Lung (tissue), 12 donors: Measurements from ENCODE around the gene TMEM11. TPM values are rescaled to one million over a fixed set of nuclear protein-coding genes. Genes with fewer than 3 reads are reported as not detected.

Experiments used
- ATAC-seq: fragments of 200-7000 bp; cut with Tn5 transposase; one replicate; pipeline ENCODE4 v1.9.1; 2020; ENCODE audit warnings: moderate number of reproducible peaks; ENCODE audit not compliant: insufficient read depth, low FRiP score
- DNase-seq, 3 donors: peaks; one replicate each; pipeline ENCODE4 v3.0.0-alpha.2; 2013 to 2017
- H3K27ac ChIP-seq, 2 donors: one replicate each; pipeline ENCODE4 v1.5.1; 2013; ENCODE audit warnings: mild to moderate bottlenecking in 2 of 2, moderate library complexity in 2 of 2, control low read depth in 1 of 2, inconsistent platforms in 1 of 2, low read depth in 1 of 2, low read length in 1 of 2
- H3K27me3 ChIP-seq, 3 donors: one replicate each; pipeline ENCODE4 v1.5.1; 2013; ENCODE audit warnings: low read length in 2 of 3; ENCODE audit not compliant: control insufficient read depth in 3 of 3, insufficient read depth in 3 of 3
- H3K36me3 ChIP-seq, 4 donors: one replicate each; pipeline ENCODE4 v1.5.1; 2013; ENCODE audit warnings: low read length in 4 of 4, mild to moderate bottlenecking in 1 of 4, moderate library complexity in 1 of 4; ENCODE audit not compliant: control insufficient read depth in 4 of 4, insufficient read depth in 4 of 4
- H3K4me1 ChIP-seq, 5 donors: one replicate each; pipeline ENCODE4 v1.5.1; 2013; ENCODE audit warnings: low read length in 5 of 5, mild to moderate bottlenecking in 2 of 5, moderate library complexity in 1 of 5; ENCODE audit not compliant: control insufficient read depth in 5 of 5, insufficient read depth in 5 of 5
- H3K4me3 ChIP-seq: one replicate; pipeline ENCODE4 v1.5.1; 2013; ENCODE audit warnings: mild to moderate bottlenecking, control low read depth, moderate library complexity
- H3K9ac ChIP-seq, 2 donors: one replicate each; pipeline ENCODE4 v1.5.1; 2013; ENCODE audit warnings: low read length in 2 of 2, control low read depth in 1 of 2; ENCODE audit not compliant: insufficient read depth in 1 of 2
- H3K9me3 ChIP-seq, 4 donors: one replicate each; pipeline ENCODE4 v1.5.1; 2013; ENCODE audit warnings: low read length in 3 of 4, mild to moderate bottlenecking in 1 of 4, moderate library complexity in 1 of 4; ENCODE audit not compliant: control insufficient read depth in 4 of 4, insufficient read depth in 3 of 4
- CTCF ChIP-seq: IDR thresholded peaks from 2 replicates; pipeline ENCODE4 v1.5.1; 2012; ENCODE audit warnings: mild to moderate bottlenecking; ENCODE audit errors: control extremely low read depth, extremely low read depth
- WGBS, 2 donors: extraction: QIAGEN DNeasy Blood & Tissue Kit; methylation state at CpG; one replicate each; pipeline ENCODE4 v1.1.7; 2013; 5-methylcytosine and 5-hydroxymethylcytosine counted together
- polyA plus RNA-seq, 2 donors: library from polyadenylated mRNA; stranded (reverse); fragments of 200-250 nt; gene quantifications; one replicate each; pipeline ENCODE4 v1.2.1, GENCODE V29; 2013
- total RNA-seq, 2 donors: library from RNA; depleted of rRNA in 1 of 2; stranded (reverse); fragments of >200 nt in 1 of 2; gene quantifications; one replicate each; pipeline ENCODE4 v1.2.1, GENCODE V29; 2014 to 2021
- donor health status: control.
- donor health status: control.
- donor health status: Bipolar disorder and iron deficiency.
- donor health status: healthy.
- donor health status: DM: yes; HTN: yes; CAD: no.

TMEM11 gene
- total and polyA plus RNA-seq, 4 donors: 12.1 to 29.4 (median 27.1) TPM

GRCh38 chr17:21235921-21236320 is 22.0 kb upstream of the TMEM11 start:
- TF ChIP-seq CTCF: no peak
- Histone ChIP-seq H3K4me1 (no peaks in the 10 kb centered on the region), H3K36me3 (no peaks in the 10 kb centered on the region), H3K27me3 (no peaks in the 10 kb centered on the region), H3K9ac (no peak overlapping the region), H3K27ac (no peak overlapping the region), H3K9me3 (peaks cover 0 to 6% (median 1%) of the 10 kb centered on the region in 4 donors), H3K4me3 (no peak overlapping the region)
- no peak for ATAC-seq
- DNase-seq: no peak
- WGBS, 2 donors: 89 to 91% methylated on average over 1 of the region's 1 CpG

- no peaks in the 10 kb centered on the region for H3K4me1 ChIP-seq
- no peak overlapping the region for H3K9ac ChIP-seq
- WGBS, 2 donors: 71 to 77% methylated on average over 7 of the region's 7 CpGs
- H3K36me3 ChIP-seq: no peaks in the 10 kb centered on the region
- DNase-seq: no peak
- no peak overlapping the region for H3K27ac ChIP-seq
- no peak overlapping the region for H3K4me3 ChIP-seq
- H3K27me3 ChIP-seq: no peaks in the 10 kb centered on the region
- H3K9me3 ChIP-seq: peaks cover 0 to 6% (median 1%) of the 10 kb centered on the region in 4 donors
- ATAC-seq: no peak
- TF ChIP-seq CTCF: no peak
Observed at GRCh38 chr17:21233581-21234347, 19.8 kb upstream of the TMEM11 start.

- ATAC-seq: no peak
- Histone ChIP-seq H3K27ac (no peak overlapping the region), H3K27me3 (no peaks in the 10 kb centered on the region), H3K9me3 (peaks cover 0 to 6% (median 1%) of the 10 kb centered on the region in 4 donors), H3K9ac (no peak overlapping the region), H3K4me3 (no peak overlapping the region), H3K4me1 (no peaks in the 10 kb centered on the region), H3K36me3 (no peaks in the 10 kb centered on the region)
- WGBS, 2 donors: 91% methylated on average over 4 of the region's 4 CpGs
- TF ChIP-seq CTCF: no peak
- DNase-seq: no peak
Observed at GRCh38 chr17:21232033-21232749, 18.2 kb upstream of the TMEM11 start.
